Limb (tissue), 2 donors: Measurements from ENCODE around the gene CCDC146.
"Not testable (repeated sequence)": the region's sequence is repeated elsewhere in the genome, so short reads cannot be mapped to it uniquely, and the experiment has no call there.

ENCODE experiments used
- DNase-seq, 2 donors: peaks; one replicate each; pipeline ENCODE4 v3.0.0-alpha.2; 2016; ENCODE audit errors: extremely low spot score in 2 of 2

The CCDC146 gene

DNA sequence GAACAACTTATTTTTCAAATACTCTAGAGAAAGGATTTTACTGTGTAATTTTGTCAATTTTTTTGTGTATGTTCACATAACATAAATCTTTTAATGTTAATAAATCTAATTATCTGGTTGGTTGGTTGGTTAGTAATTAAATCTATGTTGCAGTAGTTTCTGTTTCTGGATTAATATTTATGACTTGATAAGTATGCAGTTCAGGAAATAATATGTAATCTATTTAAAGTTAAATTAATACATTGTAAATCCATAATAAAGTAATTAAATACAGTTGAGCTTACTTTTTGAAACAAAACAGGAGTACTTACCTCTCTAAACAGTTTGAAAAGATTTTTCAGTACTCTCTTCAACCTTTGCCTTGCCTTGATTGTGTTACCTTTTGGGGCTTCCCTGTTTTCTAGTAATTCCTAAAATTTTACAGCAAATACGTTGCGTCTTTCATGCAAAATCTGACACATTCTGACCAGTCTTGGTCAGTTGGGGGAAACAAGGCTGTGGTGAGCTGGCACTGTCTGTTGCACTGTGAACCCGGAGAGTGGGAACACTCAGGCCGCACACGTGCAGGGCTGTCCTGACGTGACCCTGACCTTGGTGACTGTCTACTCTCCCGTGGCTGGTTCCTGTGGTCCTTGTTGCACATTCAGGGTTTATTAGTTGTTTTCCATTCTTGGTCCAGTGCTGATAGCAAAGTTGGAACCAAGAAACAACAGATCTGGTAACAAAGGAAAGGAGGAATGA lies 122.8 kb downstream of the CCDC146 start:
- DNase-seq = no peak

DNA sequence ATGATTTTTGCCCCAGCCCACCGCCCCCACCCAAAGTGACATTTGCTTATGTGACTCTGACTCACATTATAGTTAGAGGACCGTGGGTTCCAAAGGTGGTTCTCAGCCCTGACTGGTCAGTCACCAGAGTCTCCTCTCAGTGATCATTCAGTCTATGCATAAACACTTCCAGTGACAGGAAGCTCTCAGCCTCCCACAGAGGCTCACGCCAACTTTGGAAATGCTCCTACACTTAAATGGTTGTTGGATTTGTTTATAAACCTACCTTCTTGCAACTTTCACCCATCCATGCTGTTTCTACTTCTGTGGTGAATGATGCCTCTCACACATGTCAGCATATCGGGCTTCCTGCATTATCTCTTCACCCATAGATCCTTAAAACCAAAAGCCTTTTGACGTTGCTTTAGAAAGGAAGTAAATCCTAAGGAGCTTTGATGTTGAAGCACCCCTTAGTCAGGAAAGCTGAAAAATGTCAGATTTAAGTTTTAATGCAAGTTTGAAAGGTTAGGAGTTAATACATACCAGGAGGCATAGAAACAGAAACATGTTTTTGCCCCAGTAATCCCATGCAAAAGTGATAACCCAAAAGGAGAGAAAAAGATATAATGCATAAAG lies 123.7 kb downstream of the CCDC146 start:
- no peak for DNase-seq

- DNase-seq = peak; percentile 41 to 77
Observed at GRCh38 chr7:77247206-77247850, 124.9 kb downstream of the CCDC146 start.

GRCh38 chr7:77248154-77248553 lies 125.7 kb downstream of the CCDC146 start:
- no peak for DNase-seq

DNA sequence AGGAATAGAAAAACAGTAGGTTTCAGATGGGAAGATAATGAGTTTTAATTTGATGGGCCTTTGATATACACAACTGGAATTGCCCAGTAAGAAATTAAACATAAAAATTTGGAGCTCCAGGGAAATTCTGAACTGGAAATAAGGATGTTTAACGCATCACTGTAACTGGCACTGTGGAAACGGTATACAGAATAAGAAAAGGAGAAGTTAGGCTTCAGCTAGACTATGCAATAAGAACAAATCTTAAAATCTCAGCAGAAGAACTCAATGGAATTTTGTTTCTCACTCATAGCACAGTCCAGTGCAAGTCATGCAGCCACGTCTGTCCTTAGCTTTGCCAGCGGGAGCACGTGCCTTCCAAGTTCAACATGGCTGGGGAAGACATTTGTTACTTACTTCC lies 130.1 kb downstream of the CCDC146 start:
- DNase-seq = no peak

GRCh38 chr7:77253151-77253550 lies 130.7 kb downstream of the CCDC146 start:
- DNase-seq = no peak

GRCh38 chr7:77254429-77254828 lies 132.0 kb downstream of the CCDC146 start:
- DNase-seq = no peak

DNA sequence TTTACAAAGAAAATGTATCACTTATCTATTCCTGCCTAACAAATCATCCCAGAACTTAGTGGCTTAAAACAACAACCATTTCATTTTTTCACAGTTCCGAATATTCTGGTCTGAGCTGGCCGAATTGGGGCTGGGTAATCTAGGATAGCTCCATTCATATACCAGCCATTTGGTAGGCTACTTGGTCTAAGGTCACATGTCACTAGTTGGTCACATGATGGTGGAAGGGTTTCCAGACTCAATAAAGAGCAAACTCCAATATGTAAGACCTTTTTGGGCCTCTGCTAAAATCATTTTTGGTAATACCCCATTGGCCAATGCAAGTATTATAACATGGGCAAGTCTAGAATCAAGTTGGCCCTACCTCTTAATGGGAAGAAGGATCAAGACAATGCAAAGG lies 132.5 kb downstream of the CCDC146 start:
- no peak for DNase-seq

DNA sequence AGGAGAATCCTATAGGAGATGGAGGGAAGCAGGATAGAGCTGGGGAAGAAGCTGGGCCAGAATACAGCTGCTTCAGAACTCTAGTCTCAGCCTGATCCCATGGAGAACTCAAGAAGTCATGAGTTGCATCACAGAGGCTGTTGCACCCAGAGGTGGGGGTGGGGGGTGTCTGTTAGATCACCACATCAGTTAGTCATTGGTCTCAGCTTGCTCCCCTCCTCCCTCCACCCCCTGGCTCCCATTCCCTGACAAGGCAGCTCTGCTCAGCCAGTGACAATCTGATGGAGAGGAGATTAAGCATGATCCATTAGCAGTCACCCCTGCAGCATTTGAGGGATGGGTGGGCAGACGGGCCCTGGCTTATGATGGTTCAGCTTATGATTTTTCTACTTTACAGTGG lies 135.6 kb downstream of the CCDC146 start:
- no peak for DNase-seq

DNA sequence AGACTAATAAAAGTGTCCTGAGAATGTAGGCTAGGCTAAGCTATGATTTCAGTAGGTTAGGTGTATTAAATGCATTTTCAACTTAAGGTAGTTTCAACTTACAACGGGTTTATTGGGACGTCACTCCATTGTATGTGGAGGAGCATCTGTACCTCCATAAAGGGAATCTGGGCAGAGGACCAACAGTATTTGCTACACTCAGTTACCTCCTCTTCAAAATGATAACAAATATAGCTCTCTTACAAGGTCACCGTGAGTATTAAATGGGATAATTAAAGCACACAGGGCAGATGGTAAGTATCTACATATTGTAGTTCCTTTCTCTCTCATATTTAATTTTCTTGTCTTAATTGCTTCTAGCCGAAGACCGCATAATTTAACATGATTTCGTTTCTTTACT lies 136.2 kb downstream of the CCDC146 start:
- no peak for DNase-seq

- no peak for DNase-seq
Observed at GRCh38 chr7:77262316-77262715, 139.9 kb downstream of the CCDC146 start.

DNA sequence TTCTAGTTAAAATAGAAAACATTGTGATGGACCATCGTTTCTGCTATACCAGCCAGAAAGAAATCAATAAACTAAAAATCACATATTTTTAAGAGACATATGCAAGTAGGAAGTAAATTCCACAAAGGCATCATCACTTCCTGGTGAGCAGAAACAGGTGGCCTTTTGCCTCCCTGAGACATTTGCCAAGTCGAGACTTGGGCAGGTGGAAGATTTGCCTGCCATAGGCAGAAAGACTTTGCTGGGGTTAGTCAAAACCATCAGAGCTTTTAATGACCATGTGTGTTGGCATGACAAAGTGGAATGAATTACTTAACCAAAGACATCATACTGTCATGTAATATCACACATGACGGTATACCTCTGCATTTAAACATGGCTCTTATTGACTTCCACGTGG lies 143.3 kb downstream of the CCDC146 start:
- no peak for DNase-seq

DNA sequence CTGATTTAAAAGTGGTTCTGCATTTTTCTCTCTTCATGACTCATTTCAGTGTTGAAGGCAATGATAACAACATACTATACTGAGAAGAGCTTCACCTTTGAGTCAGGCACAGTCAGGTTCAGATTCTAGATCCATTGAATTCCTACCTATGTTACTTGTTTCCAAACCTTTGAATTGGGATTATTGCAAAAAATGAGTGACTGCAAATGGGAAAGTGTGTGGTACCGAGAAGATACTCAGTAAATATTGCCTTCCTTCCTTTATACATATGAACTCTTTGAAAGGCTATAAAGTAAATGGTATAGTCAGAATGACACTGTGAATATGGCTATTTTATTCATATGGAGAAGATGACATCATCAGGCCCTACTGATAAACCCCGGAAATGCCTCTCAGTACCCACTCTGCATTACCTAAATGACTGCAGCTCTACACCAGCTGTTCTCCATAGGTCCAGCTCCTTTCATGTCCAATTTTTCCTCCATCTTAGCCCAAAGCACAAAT lies 143.9 kb downstream of the CCDC146 start:
- no peak for DNase-seq

GRCh38 chr7:77269360-77270093 lies 147.1 kb downstream of the CCDC146 start:
- no peak for DNase-seq

DNA sequence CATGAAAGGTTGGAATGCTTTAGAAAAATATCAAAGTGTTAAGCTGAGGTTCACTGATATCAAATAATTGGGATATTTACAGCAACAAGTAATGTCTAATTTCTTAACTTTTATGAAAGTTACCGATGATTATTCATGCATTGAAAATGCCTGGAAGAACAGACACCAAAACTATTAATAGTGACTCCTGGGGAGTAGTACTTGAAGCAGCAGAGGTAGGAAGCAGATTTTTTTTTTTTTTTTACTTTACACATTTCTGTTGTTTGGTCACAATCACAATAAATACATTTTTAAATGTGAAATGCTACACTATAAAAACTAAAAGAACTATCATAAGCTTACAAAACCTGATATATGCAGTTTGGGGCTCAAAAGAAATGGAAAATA lies 147.7 kb downstream of the CCDC146 start:
- no peak for DNase-seq

- DNase-seq = no peak
Observed at GRCh38 chr7:77271766-77272165, 149.4 kb downstream of the CCDC146 start.

GRCh38 chr7:77275663-77276062 lies 153.2 kb downstream of the CCDC146 start:
- DNase-seq = not testable (repeated sequence)

GRCh38 chr7:77276120-77276519 lies 153.7 kb downstream of the CCDC146 start:
- no peak for DNase-seq

- no peak for DNase-seq
Observed at GRCh38 chr7:77281780-77282478, 159.5 kb downstream of the CCDC146 start.

- no peak for DNase-seq
Observed at GRCh38 chr7:77282897-77283296, 160.5 kb downstream of the CCDC146 start.

- no peak for DNase-seq
Observed at GRCh38 chr7:77284005-77284404, 161.6 kb downstream of the CCDC146 start.
